HFFc6 (cell line): Measurements from ENCODE around the gene VCL. TPM values are rescaled to one million over a fixed set of nuclear protein-coding genes. Genes with fewer than 3 reads are reported as not detected.

Experiments
- DNase-seq: peaks from one replicate; pipeline ENCODE4 v3.0.0-alpha.2; 2018
- H3K27ac Mint-ChIP-seq: 2 replicates; pipeline ENCODE4 v1.8.0; 2020; ENCODE audit warnings: mild to moderate bottlenecking, mixed read lengths
- H3K27me3 Mint-ChIP-seq: 2 replicates; pipeline ENCODE4 v1.8.0; 2021; ENCODE audit warnings: mild to moderate bottlenecking, moderate library complexity, mixed read lengths; ENCODE audit not compliant: insufficient read depth
- H3K36me3 Mint-ChIP-seq: 2 replicates; pipeline ENCODE4 v1.8.0; 2021; ENCODE audit warnings: low read depth, mixed read lengths
- H3K4me1 Mint-ChIP-seq: 2 replicates; pipeline ENCODE4 v1.8.0; 2020; ENCODE audit warnings: low read depth, mixed read lengths
- H3K4me3 Mint-ChIP-seq: 2 replicates; pipeline ENCODE4 v1.8.0; 2020; ENCODE audit warnings: mild to moderate bottlenecking, moderate library complexity, mixed read lengths
- H3K9me3 Mint-ChIP-seq: 2 replicates; pipeline ENCODE4 v1.8.0; 2020; ENCODE audit warnings: mild to moderate bottlenecking, mixed read lengths
- total RNA-seq, 6 experiments: library from RNA; stranded (reverse); fragmentation: NEBNext Ultra II Directional; extraction: Animal tissue kit (Norgen Biotek cat#: 25700); gene quantifications; 2 replicates in 1 of 6; 3 replicates in 5 of 6; pipeline ENCODE4 v1.2.3, GENCODE V29; 2021
- TF ChIP-seq, protein P1 (sequence below): fragments of 200-600 bp; sonication (generic); IDR thresholded peaks from 2 replicates; pipeline ENCODE4 v1.5.0; 2021; ENCODE audit warnings: antibody characterized with exemption, mild to moderate bottlenecking

The VCL gene
- total RNA-seq, 6 experiments from 2014 or later = 366 to 443 (median 406) TPM

DNA sequence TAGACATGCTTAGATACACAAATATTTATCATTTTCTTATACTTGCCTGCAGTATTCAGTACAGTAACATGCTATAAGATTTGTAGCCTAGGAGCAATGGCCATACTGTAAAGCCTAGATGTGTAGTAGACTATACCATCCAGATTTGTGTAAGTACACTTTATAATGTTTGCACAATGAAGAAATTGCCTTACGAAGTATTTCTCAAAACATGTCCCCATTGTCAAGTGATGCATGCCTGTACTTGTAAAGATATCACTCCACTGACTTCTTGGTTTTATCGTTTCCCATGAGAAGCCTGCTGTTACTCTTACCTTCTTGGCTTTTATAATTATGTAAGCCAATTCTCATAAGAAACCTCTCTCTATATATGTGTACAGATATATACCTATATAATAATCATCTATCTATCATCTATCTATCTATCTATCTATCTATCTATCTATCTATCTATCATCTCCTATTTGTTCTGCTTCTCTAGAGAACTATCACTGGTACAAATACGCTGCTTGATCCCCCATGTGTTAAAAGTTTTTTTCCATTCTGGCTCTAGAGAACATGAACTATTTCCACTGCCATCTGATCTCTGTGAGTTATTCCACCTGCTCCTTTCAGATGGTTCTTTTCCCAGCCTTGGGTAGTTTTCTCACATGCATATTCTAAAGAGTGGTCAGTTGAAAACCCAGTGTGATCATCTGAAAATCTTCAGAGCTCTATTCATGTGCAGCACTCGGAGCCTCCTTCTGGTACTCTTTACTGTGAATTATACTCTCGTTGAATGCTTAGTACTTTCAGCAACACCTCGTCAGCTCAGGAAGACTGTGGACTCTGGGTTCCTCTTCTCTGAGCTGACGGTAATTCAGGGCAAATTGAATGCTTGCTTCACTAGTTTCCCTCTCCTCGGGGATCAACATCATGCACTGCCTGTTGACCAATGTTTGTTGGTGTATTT, 14.5 kb upstream of the VCL start:
- Mint-ChIP-seq H3K27me3 (peaks cover 7% of the 10 kb centered on the region), H3K36me3 (no peaks in the 10 kb centered on the region), H3K4me1 (peaks cover 12% of the 10 kb centered on the region), H3K9me3 (no peaks in the 10 kb centered on the region), H3K27ac (no peak overlapping the region), H3K4me3 (no peak overlapping the region)
- TF ChIP-seq, protein P1, sequence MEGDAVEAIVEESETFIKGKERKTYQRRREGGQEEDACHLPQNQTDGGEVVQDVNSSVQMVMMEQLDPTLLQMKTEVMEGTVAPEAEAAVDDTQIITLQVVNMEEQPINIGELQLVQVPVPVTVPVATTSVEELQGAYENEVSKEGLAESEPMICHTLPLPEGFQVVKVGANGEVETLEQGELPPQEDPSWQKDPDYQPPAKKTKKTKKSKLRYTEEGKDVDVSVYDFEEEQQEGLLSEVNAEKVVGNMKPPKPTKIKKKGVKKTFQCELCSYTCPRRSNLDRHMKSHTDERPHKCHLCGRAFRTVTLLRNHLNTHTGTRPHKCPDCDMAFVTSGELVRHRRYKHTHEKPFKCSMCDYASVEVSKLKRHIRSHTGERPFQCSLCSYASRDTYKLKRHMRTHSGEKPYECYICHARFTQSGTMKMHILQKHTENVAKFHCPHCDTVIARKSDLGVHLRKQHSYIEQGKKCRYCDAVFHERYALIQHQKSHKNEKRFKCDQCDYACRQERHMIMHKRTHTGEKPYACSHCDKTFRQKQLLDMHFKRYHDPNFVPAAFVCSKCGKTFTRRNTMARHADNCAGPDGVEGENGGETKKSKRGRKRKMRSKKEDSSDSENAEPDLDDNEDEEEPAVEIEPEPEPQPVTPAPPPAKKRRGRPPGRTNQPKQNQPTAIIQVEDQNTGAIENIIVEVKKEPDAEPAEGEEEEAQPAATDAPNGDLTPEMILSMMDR = no peak
- no peak for DNase-seq

DNA sequence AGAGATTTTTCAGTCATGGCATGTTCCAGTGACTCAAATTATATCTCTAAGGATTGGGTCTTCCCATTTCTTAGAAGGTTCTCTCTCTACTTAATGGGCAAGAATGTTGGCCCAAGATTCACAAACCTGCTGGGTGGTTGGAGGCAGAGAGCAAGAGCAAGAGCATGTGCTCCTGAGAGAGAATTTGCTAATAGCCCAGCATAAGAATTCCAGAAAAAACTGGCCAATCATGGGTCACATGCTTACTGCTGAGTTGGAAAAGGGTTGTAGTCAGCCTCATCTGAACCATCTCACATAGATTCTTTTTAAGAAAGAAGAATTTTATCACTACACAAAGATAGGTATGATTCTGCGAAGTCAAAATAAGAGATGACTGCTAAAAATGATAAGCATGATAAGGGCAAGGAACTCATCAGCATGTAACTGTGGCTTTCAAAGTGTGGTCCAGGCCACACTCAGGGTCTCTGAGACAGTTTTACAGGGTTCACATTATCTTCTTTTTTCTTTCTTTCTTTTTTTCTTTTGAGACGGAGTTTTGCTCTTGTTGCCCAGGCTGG, 8.2 kb upstream of the VCL start:
- no peaks in the 10 kb centered on the region; the same call in none of the 2 replicates for H3K27me3 Mint-ChIP-seq
- no peaks in the 10 kb centered on the region for H3K9me3 Mint-ChIP-seq
- H3K4me3 Mint-ChIP-seq = no peak overlapping the region
- TF ChIP-seq, protein P1 = no peak
- H3K36me3 Mint-ChIP-seq = no peaks in the 10 kb centered on the region
- DNase-seq = no peak
- peaks cover 23% of the 10 kb centered on the region for H3K4me1 Mint-ChIP-seq
- no peak overlapping the region for H3K27ac Mint-ChIP-seq

DNA sequence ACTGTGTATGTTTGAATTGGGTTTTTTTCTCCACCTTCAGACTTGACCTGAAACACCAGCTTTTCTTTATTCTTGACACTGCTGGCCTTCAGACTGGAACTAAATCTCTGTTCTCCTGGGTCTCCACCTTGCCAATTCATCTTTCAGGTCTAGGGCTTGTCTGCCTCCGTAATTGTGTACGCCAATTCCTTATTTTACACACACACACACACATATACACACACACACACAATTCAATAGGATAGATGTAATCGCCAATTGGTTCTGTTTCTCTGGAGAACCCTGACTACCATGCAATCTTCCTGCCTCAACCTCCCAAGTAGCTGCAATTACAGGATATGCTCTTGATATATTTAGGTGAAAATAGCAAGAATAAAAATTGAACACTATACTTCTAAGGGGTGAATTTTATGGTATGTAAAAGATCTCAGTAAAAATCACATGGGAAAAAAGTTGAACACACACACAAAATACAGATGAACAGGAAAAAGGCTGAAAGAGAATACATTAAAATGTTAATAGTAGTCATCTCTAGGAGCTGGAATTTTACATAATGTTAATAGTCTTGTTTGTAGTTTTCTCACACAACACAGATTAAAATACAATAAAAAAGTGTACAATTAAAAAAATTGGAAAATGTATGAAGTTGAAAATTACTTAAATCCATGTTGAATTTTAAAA, 6.6 kb upstream of the VCL start:
- no peaks in the 10 kb centered on the region; the same call in 1 of the 2 replicates for H3K27me3 Mint-ChIP-seq
- TF ChIP-seq, protein P1 = no peak
- no peaks in the 10 kb centered on the region for H3K9me3 Mint-ChIP-seq
- no peak overlapping the region for H3K4me3 Mint-ChIP-seq
- H3K4me1 Mint-ChIP-seq = peaks cover 28% of the 10 kb centered on the region
- no peaks in the 10 kb centered on the region for H3K36me3 Mint-ChIP-seq
- DNase-seq = no peak
- H3K27ac Mint-ChIP-seq = no peak overlapping the region

DNA sequence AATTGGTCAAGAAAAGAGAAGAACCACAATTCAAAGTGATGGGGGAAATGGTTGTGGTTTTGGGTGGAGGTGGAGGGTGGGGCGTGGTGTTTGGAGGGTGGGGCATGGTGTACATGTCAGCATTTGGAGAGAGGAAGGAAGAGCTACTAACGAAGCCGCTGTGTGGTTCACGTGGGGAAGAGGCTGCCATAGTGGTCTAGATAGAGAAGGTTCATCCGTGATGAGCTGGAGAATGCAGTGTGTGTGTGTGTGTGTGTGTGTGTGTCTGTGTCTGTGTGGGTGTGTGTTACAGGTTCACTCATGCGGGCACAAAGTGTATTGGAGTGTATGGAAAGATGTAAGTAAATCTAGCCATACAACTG, 6.1 kb upstream of the VCL start:
- DNase-seq = no peak
- no peaks in the 10 kb centered on the region for H3K36me3 Mint-ChIP-seq
- H3K27ac Mint-ChIP-seq = no peak overlapping the region
- TF ChIP-seq, protein P1 = no peak
- H3K4me3 Mint-ChIP-seq = no peak overlapping the region
- H3K27me3 Mint-ChIP-seq = no peaks in the 10 kb centered on the region; the same call in 1 of the 2 replicates
- no peaks in the 10 kb centered on the region for H3K9me3 Mint-ChIP-seq
- H3K4me1 Mint-ChIP-seq = peaks cover 28% of the 10 kb centered on the region

DNA sequence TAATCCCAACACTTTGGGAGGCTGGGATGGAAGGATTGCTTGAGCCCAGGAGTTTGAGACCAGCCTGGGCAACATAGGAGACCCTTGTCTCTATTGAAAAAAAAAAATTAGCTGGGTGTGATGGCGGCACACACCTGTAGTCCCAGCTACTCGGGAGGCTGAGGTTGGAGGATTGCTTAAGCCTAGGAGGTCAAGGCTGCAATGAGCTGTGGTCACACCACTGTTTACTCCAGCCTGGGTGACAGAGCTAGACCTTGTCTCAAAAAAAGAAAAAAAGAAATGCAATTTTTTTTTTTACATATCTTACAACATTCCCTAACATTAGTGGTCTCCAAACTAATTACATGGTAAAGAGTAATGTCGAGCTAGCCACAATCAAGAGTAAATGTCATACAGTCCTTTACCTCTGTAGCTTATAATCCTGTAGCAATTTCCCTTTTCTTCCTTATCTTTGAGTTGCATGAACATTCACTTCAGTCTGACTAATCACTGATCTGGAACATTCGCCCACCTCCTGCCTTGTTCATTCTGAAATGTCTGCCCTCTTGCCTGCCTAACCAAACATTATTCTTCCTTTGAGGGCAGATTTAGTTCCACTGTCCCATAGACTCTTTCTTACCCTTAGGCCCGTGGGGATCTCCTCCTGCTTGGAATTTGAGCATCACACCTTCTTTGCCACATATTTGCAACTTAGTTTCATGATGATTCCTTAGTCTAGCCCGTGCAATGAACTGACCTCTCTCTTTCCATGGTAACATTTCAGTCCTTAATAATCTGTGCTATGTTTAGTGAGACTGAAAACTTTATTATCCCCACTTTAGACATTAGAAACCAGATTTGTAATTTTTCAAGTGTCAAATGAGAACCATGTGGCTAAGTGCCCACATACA, 4.8 kb upstream of the VCL start:
- Mint-ChIP-seq H3K27ac (peak overlapping the region; percentile 5), H3K36me3 (no peaks in the 10 kb centered on the region), H3K4me3 (no peak overlapping the region), H3K27me3 (no peaks in the 10 kb centered on the region; the same call in none of the 2 replicates), H3K4me1 (peaks cover 34% of the 10 kb centered on the region), H3K9me3 (no peaks in the 10 kb centered on the region)
- TF ChIP-seq, protein P1 = no peak
- DNase-seq = no peak
